ACC112 (cell line): ENCODE measurements around the gene TERB1.

ENCODE experiments used
- H2AFZ ChIP-seq: fragments of 200-600 bp; sonication (generic); one replicate; pipeline ENCODE4 v1.6.0; 2017; ENCODE audit warnings: antibody characterized with exemption, low read length; ENCODE audit not compliant: unreplicated experiment
- H3K27ac ChIP-seq: fragments of 200-600 bp; sonication (generic); 2 replicates; pipeline ENCODE4 v1.5.1; 2014; ENCODE audit warnings: low read depth, mild to moderate bottlenecking, antibody characterized with exemption, low read length, moderate library complexity
- H3K27me3 ChIP-seq: fragments of 200-600 bp; sonication (generic); 2 replicates; pipeline ENCODE4 v1.6.1; 2014; ENCODE audit warnings: mild to moderate bottlenecking, antibody characterized with exemption, low read length, moderate library complexity, mixed read lengths; ENCODE audit not compliant: insufficient read depth
- H3K36me3 ChIP-seq: fragments of 200-600 bp; sonication (generic); 2 replicates; pipeline ENCODE4 v1.6.1; 2016; ENCODE audit warnings: mild to moderate bottlenecking, antibody characterized with exemption, low read length, moderate library complexity, mixed read lengths; ENCODE audit not compliant: insufficient read depth
- H3K4me1 ChIP-seq: fragments of 200-600 bp; sonication (generic); one replicate; pipeline ENCODE4 v1.6.1; 2016; ENCODE audit warnings: low read length, mixed read lengths; ENCODE audit not compliant: insufficient read depth, unreplicated experiment, control insufficient read depth
- H3K4me3 ChIP-seq: fragments of 200-600 bp; sonication (generic); 2 replicates; pipeline ENCODE4 v1.5.1; 2014; ENCODE audit warnings: mild to moderate bottlenecking, low read depth, low read length
- H3K79me2 ChIP-seq: fragments of 200-600 bp; sonication (generic); one replicate; pipeline ENCODE4 v1.6.0; 2016; ENCODE audit warnings: low read length; ENCODE audit not compliant: control insufficient read depth, unreplicated experiment, insufficient read depth

Gene TERB1

GRCh38 chr16:66786551-66786950 lies 14.8 kb downstream of the TERB1 start:
- H3K36me3 ChIP-seq = no peaks in the 10 kb centered on the region
- no peaks in the 10 kb centered on the region for H3K27me3 ChIP-seq
- no peak overlapping the region for H3K27ac ChIP-seq
- no peaks in the 10 kb centered on the region for H3K79me2 ChIP-seq
- H3K4me3 ChIP-seq = no peak overlapping the region
- no peak overlapping the region for H2AFZ ChIP-seq
- no peaks in the 10 kb centered on the region for H3K4me1 ChIP-seq

- no peaks in the 10 kb centered on the region for H3K27me3 ChIP-seq
- no peak overlapping the region for H3K27ac ChIP-seq
- no peaks in the 10 kb centered on the region for H3K36me3 ChIP-seq
- no peak overlapping the region for H3K4me3 ChIP-seq
- no peaks in the 10 kb centered on the region for H3K4me1 ChIP-seq
- H2AFZ ChIP-seq = no peak overlapping the region
- H3K79me2 ChIP-seq = no peaks in the 10 kb centered on the region
Observed at GRCh38 chr16:66776457-66776856, 24.9 kb downstream of the TERB1 start.

GRCh38 chr16:66774981-66775380 lies 26.4 kb downstream of the TERB1 start:
- H3K27ac ChIP-seq = no peak overlapping the region

GRCh38 chr16:66758086-66758485 lies 43.3 kb downstream of the TERB1 start:
- H3K36me3 ChIP-seq = no peaks in the 10 kb centered on the region
- no peaks in the 10 kb centered on the region for H3K27me3 ChIP-seq
- H2AFZ ChIP-seq = no peak overlapping the region
- H3K4me3 ChIP-seq = no peak overlapping the region
- H3K4me1 ChIP-seq = no peaks in the 10 kb centered on the region
- no peaks in the 10 kb centered on the region for H3K79me2 ChIP-seq
- no peak overlapping the region for H3K27ac ChIP-seq

More at GRCh38 chr16:66774981-66775380, 26.4 kb downstream of the TERB1 start:
- no peak overlapping the region for H2AFZ ChIP-seq
- no peaks in the 10 kb centered on the region for H3K27me3 ChIP-seq
- no peaks in the 10 kb centered on the region for H3K36me3 ChIP-seq
- no peaks in the 10 kb centered on the region for H3K79me2 ChIP-seq
- no peaks in the 10 kb centered on the region for H3K4me1 ChIP-seq
- no peak overlapping the region for H3K4me3 ChIP-seq

GRCh38 chr16:66754819-66755218 lies 46.6 kb downstream of the TERB1 start:
- H3K79me2 ChIP-seq = peaks cover 18% of the 10 kb centered on the region
- H2AFZ ChIP-seq = no peak overlapping the region
- no peak overlapping the region for H3K27ac ChIP-seq
- H3K4me3 ChIP-seq = no peak overlapping the region
- H3K27me3 ChIP-seq = no peaks in the 10 kb centered on the region
- peaks cover 6% of the 10 kb centered on the region for H3K4me1 ChIP-seq
- no peaks in the 10 kb centered on the region for H3K36me3 ChIP-seq

GRCh38 chr16:66754211-66754610 lies 47.2 kb downstream of the TERB1 start:
- Histone ChIP-seq H3K36me3 (no peaks in the 10 kb centered on the region), H2AFZ (no peak overlapping the region), H3K27ac (no peak overlapping the region), H3K4me1 (peaks cover 12% of the 10 kb centered on the region), H3K79me2 (peaks cover 24% of the 10 kb centered on the region), H3K4me3 (no peak overlapping the region), H3K27me3 (no peaks in the 10 kb centered on the region)

GRCh38 chr16:66752958-66753357 lies 48.4 kb downstream of the TERB1 start:
- Histone ChIP-seq H3K79me2 (peaks cover 33% of the 10 kb centered on the region), H3K36me3 (no peaks in the 10 kb centered on the region), H3K27me3 (no peaks in the 10 kb centered on the region), H2AFZ (no peak overlapping the region), H3K27ac (no peak overlapping the region), H3K4me3 (no peak overlapping the region), H3K4me1 (peaks cover 16% of the 10 kb centered on the region)

- Histone ChIP-seq H3K79me2 (peaks cover 39% of the 10 kb centered on the region), H3K4me3 (peak overlapping the region; percentile 99; the same call in 1 of the 2 replicates), H3K4me1 (peaks cover 16% of the 10 kb centered on the region), H2AFZ (peak overlapping the region; percentile 74), H3K36me3 (no peaks in the 10 kb centered on the region), H3K27me3 (no peaks in the 10 kb centered on the region), H3K27ac (no peak overlapping the region)
Observed at GRCh38 chr16:66752379-66752778, 49.0 kb downstream of the TERB1 start.

- Histone ChIP-seq H3K27ac (peak overlapping the region; percentile 89; the same call in 1 of the 2 replicates), H2AFZ (peak overlapping the region; percentile 74), H3K27me3 (no peaks in the 10 kb centered on the region), H3K4me1 (peaks cover 16% of the 10 kb centered on the region), H3K36me3 (no peaks in the 10 kb centered on the region), H3K79me2 (peaks cover 39% of the 10 kb centered on the region), H3K4me3 (peak overlapping the region; percentile 99)
Observed at GRCh38 chr16:66751992-66752322, 49.4 kb downstream of the TERB1 start.

- Histone ChIP-seq H2AFZ (peak within 1 kb of the TSS; percentile 83), H3K27me3 (no peaks in the 10 kb centered on the region), H3K4me3 (peak within 1 kb of the TSS; percentile 99), H3K79me2 (peaks cover 43% of the 10 kb centered on the region), H3K4me1 (peaks cover 16% of the 10 kb centered on the region), H3K27ac (peak within 1 kb of the TSS; percentile 89), H3K36me3 (0 out of 2 replicates have a peak, but pooled peaks cover 2% of the 10 kb centered on the region)
Observed at GRCh38 chr16:66751303-66751991, 49.9 kb downstream of the TERB1 start, which contains the start of gene DYNC1LI2. DYNC1LI2 (minus strand) TSS chr16:66751609; CDS start chr16:66751591, 18 bp downstream.

GRCh38 chr16:66751053-66751302 lies 50.4 kb downstream of the TERB1 start:
- Histone ChIP-seq H3K4me3 (peak overlapping the region; percentile 99), H3K4me1 (peaks cover 16% of the 10 kb centered on the region), H3K79me2 (peaks cover 48% of the 10 kb centered on the region), H3K27ac (peak overlapping the region; percentile 89), H3K36me3 (peaks cover 6% of the 10 kb centered on the region; the same call in 1 of the 2 replicates), H3K27me3 (no peaks in the 10 kb centered on the region), H2AFZ (peak overlapping the region; percentile 83)
